T-helper 22 cell (primary cell): Measurements from ENCODE around the gene GABRD.

ENCODE experiments used
- DNase-seq: peaks from one replicate; pipeline ENCODE4 v3.0.0-alpha.2; 2020; ENCODE audit warnings: low read depth

Gene GABRD

DNA sequence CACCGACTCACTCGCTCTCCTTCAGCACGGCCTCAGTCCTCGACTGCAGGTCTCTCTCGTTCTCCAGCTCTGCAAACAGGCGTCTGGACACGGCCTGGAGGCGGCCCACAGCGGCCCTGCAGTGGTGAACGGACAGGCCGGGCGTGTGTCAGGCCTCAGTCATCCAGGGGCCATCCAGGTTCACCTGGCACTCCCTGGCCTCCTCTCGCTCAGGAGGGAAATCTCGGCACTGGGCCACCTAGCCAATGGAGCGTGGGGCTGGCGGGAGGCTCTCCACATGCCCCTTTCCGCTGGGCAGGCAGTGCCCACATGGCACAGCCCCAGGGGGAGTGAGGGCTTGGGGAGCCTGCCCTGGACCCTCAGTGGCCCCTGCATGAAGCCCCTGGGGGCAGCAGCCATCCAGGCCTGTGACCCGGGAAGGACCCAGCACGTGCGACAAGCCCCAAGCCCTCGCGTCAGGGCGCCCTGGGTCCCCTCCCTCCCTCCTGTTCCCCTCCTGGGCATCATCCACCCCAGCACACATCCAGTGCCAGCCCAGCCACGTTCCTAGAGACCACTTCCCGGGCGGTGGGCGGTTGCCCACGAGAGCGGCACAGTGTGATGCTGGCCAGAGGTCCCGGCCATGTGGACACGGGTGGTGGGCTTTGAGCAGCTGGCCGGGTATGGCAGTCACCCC, 33.6 kb upstream of the GABRD start:
- DNase-seq = no peak

DNA sequence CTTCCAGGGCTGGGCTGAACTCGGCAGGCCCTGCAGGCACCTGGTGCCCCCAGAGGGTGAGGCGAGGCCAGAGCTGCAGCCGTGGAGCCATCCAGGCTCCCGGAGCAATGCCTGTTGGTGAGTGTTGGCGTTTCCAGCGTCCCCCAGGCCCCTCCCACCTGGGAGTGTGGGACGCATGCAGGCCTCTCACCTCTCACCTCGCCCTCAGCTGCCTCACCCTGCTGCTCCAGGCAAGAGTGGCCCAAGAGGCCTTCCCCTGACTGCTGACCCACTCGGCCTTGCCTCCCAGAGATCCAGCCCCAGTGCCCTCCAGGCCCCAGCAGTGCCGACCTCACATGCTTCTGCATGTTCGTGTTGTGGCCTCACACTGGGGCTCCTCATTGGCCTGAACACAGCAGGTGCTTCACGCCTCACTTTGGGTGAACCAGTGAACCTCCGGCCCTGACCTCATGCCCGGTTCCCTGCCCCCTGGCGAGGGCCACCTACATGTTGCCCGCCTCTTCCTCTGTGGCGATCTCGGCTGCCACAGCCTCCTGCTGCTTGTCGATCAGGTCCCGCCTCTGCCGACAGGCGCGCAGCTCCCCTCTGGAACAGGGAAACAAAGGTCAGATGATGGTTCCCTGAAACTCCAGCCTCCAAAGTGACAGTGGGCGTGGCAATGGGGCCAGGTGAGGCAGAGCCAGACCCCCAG, 32.5 kb upstream of the GABRD start:
- DNase-seq = no peak

DNA sequence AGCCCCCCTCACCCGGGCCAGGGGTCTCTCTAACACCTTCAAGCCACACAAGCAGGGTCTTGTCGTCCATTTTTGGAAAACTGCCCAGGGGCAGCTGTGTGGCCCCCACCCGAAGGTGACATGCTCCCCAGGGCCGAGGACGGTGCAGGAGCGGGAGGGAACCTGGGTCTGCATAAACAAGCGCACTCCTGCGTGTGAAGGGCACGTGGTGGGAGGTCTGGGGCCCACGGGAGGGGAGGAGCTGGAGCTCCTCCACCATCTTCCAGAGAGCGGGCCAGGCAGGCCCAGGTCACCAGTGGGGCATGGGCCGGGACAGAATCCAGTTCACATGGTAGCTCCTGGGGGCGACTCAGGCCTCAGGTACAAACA, 32.0 kb upstream of the GABRD start:
- DNase-seq = no peak

DNA sequence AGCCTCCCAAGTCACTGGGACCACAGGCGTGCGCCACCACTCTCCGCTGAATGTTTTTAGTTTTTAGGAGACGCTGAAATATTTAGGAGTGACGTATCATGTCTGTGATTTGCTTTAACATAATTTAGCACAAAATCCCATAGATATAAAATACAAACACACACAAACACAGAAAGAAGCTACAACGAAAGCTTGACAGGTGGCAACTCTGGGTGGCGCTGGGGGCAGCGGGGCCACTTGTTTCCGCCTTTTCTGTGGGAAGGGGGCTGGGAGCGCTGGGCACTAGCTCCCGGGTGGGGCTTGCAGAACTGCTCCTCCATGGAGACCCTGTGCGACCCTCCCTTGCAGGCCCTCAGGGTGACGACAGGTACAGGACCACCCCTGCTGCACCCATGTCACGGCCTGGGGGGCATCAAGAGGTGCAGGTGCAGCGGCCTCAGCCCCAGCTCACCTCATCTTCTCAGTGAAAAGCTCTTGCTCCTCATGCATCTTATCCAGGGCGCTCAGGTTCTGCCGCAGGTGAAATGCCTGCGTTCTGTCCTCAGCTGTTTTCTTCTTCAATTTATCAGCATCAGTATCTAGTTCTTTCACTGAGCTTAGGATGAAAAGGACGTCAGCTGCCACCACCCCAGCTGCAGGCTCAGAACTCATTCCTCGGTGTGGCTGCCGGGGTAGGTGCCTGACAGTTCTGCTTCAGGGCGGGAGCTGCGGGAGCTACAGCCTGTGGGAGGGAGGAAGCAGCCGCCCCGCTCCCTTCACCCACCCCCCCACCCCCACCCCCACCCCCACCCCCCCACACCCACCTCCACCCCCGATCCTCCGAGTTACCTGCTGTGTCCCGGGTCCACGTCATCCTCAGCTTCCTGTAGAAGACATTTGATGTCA, 30.8 kb upstream of the GABRD start:
- DNase-seq = no peak

DNA sequence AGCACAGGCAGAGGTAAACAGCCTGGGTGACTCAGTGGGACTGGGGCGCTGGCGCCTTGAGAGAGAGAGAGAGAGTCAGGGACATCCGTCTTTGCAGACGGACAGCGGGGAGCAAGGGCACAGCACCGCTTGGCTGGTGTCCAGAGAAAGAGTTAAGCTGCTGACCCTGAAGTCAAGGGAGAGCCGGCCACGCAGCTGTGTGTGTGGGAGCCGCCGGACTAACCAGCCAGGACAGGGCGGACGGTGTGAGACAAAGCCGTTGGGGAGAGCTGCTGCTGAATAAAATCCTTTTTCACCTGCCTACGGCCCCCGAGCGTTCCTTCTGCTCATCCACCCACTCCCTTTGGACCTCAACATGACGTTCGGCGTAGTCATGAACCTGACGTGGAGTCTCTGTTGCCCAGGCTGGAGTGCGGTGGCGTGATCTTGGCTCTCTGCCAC, 30.0 kb upstream of the GABRD start:
- DNase-seq = no peak

DNA sequence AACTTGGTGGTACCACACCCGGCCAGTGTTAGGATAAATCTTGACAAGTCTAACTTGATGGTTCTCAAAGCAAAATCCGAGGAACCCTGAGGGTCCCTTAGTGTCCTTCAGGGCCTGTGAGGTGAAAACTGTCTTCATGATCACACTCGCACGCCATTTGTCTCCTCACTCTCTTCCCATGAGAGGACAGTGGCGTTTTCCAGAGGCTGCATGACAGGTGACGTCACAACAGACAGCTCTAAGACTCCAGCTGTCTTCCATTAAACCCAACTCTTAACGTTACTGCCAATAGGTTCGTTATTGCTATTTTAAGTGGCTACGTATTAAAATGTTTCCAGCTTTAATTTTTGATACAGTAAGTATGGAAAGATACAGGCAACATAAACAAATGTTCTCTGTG, 29.4 kb upstream of the GABRD start:
- no peak for DNase-seq

DNA sequence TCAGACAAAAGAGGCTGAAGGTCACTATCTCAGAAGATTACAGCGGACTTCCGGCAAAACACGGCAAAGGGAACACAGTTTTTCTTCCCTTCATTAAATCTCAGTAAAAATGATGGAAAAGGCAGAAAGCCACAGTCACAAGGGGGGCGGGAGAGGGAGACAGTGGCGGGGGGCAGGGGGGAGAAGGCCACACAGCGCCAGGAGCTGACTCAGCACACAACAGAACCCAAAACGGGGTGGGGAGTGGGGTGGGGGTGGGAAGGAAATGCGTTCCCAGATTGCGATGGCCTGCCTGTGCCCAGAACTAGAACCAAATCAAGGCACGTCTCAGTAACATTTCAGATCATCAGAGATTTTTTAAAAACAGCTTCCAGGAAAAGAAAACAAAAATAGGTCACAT, 28.9 kb upstream of the GABRD start:
- DNase-seq = no peak

DNA sequence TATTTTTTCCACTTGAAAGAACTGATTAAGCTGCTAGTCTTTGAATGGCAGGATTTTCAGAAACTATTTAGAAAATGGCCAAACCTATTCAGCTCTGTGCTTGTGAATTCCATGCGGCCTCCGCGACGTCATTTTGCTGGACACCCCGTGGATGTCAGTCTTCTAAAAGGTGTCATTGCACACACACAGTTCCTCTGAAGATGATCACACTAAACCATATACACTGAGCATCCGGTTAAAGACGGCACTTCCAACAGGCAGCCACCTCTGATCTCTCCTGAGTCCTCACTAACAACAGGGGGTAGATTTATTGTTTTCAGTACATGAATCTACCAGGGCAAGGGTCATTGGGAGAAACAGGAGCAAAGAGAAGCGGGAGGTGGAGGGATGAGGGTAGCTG, 24.6 kb upstream of the GABRD start:
- no peak for DNase-seq

DNA sequence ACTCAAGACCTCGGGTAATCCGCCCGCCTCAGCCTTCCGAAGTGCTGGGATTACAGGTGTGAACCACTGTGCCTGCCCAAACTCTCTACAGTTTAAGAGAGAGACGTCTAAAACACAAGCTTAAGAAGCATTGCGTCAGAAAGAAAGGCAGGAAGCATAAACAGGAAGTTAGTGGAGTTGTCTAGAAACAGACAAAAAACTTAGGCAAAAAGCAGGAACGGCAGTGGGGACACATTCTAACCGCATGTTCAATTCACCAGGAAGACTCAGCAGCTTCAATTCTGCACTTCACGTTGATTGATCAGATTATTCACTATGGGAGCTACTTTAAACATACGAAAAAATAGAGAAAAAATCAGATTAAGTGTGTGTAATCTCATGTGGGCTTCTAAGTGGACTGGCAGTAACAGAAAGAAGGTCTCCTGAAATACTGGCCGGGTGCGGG, 22.9 kb upstream of the GABRD start:
- no peak for DNase-seq

DNA sequence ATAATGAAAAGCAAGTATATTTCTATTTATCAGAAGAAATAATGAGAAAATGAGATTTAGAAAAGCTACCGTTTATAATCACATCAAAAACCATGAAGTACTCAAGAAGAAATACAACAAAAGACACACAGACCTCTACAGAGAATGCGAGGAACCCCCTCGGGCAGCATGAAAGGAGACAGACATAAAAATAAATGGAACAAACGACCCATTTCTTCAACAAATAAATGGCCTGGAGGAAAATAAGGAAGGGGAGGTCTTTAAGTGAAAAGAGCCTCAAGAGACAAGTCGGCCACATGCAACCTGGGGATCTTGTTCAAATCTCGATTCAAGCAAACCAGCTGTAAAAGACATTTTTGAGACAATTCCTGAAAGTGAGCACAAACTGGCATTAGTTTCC, 21.6 kb upstream of the GABRD start:
- no peak for DNase-seq

DNA sequence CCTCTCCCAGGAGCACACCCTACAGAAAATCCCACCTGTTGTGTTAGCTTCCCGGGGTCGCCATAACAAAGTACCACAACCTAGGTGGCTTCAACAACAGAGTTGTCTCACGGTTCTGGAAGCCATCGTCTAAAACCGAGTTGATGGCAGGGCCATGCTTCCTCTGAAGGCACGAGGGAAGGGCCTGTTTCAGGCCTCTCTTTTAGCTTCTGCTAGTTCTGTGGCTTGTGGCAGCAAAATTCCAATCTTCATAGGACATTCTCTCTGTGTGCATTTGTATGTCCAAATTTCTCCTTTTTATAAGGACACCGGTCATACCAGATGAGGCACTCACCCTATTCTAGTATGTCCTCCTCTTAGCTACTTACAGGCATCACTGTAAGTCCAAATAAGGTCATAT, 18.7 kb upstream of the GABRD start:
- no peak for DNase-seq

DNA sequence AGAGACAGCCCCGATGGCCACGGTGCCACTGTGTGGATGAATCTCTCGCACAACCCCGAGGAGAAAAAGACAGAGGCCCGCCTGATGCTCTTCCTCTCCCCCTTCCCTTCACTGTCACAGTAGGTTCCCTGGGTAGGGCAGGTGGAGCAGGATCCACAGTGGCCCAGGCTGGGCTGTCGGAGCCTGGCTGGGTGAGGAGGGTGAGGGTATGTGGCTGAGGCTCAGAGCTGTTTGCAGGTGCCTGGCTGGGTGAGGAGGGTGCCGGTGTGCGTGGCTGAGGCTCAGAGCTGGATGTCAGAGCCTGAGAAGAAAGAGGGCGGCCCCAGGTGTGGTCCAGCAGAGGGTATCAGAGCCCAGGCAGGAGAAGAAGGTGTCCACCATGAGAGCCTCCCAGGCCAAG, 18.3 kb upstream of the GABRD start:
- no peak for DNase-seq

DNA sequence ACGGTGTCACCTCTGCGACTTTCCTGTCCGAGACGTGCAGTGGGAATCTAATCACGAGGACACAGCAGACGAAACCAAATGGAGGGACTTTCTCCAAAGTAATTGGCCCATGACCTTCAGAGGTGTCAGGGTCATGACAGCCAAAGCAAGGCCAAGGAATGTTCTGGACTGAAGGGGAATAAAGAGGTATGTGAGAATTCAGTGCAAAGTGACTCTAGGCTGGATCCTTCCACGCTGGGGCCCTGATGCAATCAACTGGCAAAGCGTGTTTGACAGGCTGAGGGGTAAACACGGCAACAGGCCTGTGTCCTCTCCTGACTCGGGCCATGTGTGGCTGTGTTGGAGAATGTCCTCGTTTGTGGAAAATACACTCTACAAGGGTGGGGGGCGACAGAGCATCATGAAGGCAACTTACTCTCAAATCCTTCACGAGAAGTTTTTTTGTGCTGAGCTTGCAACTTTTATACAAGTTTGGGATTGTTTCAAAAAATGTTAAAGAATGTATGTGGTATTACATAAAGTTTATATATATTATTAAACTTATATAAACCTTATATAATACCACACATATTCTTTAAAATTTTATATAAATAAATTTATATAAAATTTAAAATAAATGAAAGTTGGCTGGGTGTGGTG, 17.3 kb upstream of the GABRD start:
- DNase-seq = no peak

DNA sequence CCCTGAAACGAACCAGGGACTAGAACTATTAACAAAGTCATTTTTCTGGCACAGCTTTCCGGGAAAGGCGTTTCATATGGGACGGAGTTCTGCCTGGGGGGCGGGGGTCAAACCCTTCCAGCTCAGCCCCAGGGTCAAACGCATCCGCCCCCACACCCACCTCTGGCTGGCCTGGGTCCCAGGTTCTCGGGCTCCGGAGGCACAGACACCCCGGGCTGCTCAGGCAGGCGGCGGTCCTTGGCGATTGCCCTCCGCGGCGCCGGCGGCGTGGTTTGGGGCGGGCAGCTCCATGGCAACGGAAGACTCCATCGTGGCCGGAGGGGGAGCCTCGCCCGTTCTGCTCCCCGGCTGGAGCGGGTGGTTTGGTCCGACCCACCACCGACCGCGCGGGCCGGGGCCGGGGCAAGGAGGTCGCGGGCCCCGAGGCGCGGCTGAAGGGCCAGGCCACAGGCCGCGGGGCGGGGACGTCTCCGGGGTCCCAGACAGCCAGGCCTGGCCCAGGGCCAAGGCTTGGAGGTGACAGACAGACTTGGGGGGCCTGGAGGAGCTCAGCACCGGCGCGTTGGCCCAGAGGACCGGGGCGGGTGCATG, 15.5 kb upstream of the GABRD start, which contains the start of gene CFAP74:
CFAP74 (minus strand) TSS at position 246 of the 591 bp plus-strand sequence. CDS start 12,830 bp downstream, outside the sequence.
- DNase-seq = no peak

DNA sequence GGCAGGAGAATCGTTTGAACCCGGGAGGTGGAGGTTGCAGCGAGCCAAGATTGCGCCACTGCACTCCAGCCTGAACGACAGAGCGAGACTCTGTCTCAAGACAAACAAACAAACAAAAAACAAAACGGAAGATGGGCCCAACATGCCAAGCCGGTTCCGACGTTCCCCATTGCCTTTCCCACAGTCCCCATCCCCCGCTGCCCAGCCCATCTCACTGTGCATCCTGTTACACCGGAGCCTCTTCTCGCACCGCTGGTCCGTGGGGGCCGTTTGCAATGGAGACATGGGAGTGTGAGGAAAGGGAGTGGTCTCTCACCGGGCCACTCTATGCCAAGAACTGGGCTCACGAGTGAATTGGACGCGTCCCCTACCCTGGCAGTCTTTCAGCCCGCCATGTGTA, 14.3 kb upstream of the GABRD start:
- DNase-seq = no peak

DNA sequence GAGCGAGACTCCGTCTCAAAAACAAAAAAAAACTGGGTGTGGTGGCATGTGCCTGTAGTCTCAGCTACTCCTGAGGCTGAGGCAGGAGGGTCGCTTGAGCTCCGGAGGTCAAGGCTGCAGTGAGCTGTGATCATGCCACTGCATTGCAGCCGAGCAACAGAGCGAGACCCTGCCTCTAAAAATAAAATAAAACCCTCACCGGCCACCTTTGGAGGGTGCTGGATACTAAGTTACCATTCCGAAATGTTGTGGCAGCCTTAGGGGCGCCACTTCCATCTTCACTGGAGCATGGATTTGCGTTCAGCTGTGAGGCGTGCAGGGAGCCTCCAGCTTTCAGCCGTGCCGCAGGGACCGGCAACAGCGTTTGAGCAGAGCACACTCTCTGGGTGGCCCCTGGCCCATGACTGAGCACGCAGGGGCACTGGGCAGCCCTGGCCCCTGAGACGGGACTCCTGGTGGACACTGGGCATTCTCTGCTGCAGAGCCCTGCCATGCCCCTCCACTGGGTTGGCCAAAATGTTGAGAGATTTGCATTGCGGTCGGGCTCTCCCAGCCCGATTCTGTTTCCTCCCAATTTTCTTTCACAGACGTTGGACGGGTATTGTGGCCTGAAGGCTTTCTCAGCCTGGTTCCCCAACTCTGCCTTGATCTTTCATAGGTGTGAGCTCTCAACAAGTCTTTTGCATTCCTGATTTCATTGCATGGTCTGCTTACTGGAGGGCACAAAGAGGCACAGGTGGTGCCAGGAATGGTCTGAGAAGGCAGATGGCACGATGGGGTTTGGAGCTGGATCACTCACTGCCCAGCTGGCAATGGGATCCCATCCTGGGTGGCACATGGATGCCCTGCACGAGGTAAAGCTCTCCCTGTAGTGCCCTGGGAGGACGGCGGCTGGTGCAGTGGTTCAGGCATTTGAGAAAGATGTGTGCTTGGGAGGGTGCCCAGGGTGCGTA, 9.8 kb upstream of the GABRD start:
- no peak for DNase-seq

DNA sequence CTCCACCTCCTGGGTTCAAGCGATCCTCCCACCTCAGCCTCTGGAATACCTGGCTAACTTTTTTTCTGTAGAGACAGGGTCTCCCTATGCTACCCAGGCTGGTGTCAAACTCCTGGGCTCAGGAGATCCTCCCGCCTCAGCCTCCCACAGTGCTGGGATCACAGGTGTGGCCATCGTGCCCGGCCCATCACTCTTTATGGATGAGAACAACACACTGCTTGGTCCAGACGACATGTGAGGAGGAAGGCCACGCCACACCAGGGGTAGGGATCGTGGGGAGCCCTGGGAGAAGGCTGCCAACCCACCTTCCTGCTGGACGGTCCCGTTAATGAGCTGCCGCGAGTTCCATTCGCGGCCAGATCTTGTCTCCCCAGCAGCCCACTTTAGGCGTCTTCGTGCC, 5.0 kb upstream of the GABRD start:
- no peak for DNase-seq

DNA sequence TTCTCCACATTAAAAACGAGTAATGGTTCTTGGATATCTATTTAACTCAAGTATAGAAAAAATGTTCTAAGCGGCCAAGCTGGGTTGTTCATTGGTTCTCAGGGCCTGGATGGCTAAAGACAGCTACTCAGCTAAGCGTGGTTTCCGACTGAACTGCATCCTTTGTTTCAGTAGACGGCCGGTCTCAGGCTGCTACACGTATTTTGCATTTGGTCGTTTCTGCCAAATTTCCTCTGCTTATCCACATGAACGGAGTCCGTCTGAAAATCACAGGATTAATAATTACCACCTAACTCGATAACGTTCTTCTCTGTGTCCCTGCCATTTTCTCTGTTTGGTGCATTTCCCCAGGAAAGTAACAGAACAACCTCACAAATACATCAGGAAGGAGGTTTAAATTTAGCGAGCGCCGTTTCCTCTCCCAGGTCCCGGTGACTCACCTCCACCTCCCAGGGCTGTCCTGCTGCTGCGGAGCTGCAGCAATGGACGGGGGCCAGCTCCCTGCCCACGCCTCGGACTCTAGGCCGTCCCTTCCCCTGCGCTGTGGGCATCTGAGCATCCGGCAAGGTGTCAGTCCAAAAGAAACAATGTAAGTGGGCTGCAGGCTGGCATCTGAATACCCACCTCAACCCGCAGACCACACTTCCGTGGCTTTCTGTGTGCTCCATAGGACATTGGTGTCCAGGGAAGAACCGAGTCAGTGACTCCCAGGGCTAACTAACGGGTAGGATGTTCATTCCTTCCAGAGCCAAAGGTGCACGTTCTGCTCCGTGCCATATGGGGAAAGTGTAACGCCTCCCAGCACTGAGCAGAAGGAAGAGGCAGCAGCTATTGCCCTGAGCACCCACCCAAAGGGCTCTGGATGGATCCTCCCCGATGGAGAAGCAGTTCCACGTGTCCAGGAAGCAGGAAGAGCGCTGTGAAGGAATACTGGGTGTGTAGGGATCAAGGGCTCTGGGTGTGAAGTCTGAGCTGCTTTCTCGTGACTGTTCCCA, 4.1 kb upstream of the GABRD start:
- DNase-seq = no peak

DNA sequence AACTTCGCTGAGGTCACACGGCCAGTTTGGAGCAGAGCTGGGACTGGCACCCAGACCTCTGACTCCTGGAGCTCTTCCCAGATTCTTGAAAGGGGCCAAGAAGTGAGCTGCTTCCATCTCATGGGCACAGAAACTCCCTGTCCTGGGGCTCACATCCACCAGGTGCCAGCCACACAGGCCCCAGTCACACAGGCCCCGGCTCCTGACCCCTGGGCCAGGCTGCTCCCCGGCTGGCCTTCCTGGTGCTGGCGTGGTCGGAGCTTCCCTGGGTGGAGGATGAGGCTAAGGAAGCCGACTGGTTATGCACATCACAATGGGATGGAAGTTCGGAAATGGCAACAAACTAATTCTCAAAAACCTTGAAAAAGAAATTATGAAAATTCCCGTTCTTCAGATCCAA, 3.0 kb upstream of the GABRD start:
- DNase-seq = no peak
